GOT3 (cell line): ENCODE measurements around the gene HIBCH.
"Not testable (repeated sequence)": the region's sequence is repeated elsewhere in the genome, so short reads cannot be mapped to it uniquely, and the experiment has no call there.

Experiments used
- DNase-seq: peaks from one replicate; lab custom pipeline; 2025; ENCODE audit warnings: mixed read lengths; lab: John Stamatoyannopoulos, UW

Gene HIBCH

DNA sequence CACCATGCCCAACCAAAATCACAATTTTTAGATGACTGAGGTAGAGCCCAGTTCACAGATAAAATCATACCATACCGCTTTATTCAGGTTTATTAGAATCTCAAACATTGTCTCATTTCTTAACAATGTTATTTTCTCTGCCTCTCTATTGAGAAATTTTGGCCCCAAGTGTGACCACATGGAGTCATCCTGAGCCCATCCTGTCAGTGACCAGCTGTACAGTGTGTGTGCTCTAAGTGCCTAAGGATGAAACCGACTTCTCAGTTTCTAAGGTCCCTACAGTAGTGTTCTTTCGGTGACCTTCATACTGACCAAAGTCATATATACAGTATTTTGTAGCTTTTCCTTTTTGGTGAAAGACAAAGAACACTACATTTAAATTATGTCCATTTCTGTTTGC, 133.4 kb downstream of the HIBCH start:
- DNase-seq, result no peak

DNA sequence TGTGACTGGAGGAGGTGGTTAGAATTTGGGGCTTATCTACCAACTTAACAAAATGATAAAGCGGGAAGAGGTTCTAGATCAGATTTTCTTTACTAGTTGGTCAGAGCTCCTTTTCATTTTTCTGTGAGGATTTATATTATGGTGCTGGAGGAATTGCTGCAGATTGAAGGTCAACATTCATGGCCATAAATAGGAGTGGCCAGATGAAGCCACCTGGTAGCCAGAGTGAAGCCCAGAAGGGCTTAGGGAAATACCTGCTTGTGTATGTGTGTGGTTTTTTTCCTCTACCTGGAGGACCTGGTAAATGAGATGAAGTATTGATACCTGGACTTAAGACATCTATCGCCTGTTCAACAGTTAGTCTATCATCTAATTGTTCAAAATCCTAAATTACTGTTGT, 134.2 kb downstream of the HIBCH start:
- DNase-seq, result no peak

DNA sequence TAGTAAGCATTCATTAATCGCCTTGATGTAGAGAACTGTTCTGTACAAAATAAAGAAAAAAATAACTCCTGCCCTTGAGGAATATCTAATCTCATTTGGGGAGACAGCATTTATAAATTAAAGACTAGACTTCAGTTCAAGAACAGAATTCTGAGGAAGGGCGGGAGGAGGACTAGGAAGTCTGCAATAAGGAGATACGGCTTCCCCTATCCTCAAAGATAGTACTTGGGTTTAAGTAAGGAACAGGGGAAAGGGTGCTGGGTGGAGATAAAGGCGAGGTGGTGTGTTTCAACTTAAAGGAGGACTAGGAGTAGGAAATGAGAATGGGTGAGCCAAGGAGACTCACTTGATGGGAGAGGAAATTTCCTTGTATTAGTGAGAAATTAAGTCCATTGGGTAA, 135.2 kb downstream of the HIBCH start:
- DNase-seq, result no peak

DNA sequence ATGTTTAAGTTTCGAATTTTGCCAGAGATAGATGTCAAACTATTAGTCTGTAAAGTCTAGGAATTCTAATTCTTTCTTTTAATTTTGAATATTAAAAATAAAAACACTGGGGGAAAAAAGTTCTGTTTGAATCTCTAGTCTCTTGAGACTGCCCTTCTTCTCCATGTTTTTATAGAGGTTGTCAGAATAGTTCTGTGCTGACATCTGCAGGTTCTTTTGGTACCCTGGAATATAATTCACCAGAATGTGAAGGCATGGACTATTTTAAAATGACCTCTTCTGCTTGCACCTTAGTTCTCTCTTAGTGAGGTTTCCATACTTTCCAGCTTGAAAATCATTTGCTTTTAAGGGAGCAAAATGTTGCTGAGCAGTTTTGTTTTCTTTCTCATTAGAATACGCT, 136.1 kb downstream of the HIBCH start:
- no peak for DNase-seq

DNA sequence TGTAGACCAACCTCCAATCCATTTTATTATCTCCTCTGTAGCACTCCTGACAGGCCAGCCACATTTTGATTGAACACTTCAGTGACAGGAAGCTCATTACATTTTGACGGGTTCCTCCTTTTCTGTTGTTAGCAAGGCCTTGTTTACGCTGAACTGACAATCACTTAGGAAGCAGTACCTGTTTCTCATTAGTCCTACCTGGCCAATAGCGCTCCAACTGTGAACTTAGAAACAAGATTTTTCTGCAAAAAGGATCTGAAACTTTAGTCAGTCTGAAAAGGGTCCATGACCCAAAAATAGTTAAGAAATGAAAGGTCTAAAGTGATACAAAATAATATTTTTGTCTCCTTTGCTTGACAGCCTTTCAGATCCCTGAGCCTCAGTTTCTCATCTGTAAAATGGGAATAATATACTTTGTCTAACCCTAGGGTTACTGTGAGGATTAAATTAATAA, 137.5 kb downstream of the HIBCH start:
- no peak for DNase-seq

DNA sequence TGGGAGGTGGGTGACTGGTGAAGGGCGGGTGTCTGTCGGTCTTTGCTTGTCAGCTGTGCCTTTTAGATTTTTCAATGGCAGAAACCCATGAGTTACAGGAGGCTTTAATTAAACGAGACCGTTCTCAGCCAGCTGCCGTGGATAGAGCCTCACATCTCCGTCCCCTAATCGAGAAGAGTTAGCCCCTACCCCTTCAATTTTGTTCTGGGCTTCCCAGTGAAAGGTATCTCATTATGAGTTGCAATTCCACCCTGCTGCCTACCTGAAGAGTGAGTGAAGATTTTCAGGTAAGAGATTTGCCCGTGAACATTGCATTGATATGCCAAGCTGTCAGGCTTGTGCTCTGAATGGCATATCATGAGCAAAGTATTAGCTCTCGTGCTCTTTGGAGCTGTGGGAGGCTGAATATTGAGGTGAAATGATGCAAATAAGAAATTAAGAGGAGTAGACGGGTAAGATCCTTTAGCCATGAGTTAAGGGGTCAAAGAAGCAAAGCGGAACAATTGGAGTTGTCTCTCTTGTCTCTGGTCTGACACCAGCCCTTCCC, 138.4 kb downstream of the HIBCH start:
- DNase-seq, result no peak

DNA sequence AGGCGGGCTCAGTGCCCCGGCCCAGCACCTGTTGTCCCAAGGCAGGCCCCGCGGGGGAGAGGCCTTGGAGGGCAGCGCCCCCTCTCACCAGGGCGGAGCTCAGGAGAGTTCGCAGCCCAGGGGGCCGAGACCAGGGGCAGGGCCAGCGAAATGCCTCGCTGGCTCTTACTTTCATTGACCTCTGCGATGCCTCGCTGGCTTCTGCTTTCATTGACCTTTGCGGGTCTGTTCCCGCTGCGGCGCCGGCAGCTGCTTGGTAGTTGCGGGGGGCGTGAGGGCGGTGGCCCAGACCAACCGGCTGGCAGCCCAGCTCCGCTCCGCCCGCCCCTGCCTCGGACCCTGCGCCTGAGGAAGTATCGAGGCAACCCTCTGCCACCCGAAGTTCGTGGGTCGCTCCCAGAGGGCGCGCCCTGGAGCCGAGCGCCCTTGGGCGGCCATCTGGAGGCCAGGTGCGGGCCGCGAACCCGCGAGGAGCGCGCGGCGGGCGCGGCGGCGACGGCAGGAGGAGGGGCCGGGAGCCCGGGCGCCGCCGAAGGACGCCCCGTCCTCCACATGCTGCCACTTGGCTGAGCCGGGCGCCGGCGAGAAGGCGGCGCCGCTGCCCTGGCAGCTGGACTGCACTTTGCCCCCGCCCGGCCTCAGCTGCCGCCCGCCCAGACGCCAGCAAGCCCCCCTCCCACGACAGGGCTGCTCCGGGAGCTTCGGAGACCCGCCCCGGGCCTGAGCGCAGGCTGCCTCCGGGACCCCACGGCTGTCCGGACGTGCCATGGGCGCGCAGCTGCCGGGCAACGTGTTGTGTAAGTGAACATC, 139.1 kb downstream of the HIBCH start:
- no peak for DNase-seq

DNA sequence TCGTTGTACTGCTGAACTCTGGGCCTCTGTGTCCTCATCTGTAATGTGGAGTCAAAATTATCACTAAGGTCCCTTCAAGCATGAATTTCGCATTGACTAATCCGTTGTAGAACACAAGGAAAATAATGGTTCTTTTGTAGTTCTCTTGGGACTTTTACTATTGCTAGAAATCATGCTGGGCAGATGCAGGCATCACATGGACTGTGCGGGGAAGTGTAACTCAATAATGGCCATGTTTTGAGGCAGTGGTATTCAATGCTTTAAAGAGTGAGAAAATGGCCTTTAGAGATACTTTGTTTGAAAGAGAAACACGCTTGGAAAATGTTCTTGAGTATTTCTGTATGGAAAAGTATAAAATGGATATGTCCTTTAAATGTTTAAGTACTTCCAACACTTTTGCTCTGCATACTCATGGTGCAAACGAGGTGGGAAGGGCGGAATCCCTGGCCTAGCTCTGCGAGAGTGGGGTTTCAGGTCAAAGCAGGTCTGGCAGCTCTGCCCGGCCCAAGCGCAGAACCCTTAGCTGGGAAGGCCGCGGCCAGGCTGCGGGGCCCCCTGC, 139.8 kb downstream of the HIBCH start:
- DNase-seq, result no peak

DNA sequence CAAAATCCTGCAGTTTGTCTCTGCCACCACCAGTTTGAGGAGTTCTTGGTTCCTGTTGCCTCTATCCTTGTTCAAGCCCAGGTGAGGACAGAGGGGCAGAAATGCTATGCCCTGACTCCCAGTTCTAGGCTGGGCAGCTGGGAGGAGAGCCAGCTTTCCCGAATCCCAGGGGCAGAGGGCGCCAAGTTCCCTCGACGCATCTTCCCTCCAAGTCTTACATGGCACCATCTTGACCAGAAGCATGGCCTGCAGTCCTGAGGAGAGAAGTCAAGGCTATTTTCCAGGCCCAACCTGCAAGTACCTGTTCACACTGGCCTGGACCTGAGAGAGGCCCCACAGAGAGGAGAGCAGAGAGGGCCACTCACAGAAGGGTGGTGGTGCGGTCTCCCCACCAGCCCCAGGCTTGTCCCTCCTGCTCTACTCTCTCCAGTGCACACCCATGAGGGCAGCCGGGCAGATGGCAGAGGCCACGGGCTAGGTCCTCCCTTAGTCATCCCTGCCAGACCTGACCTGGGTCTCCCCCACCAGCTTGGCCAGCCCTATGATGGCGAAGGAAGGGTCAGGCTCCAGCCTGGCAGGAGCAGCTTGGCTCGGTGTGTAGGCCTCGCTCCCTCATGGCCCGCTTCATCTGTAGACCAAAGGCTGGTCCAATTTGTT, 141.4 kb downstream of the HIBCH start:
- DNase-seq, result no peak

DNA sequence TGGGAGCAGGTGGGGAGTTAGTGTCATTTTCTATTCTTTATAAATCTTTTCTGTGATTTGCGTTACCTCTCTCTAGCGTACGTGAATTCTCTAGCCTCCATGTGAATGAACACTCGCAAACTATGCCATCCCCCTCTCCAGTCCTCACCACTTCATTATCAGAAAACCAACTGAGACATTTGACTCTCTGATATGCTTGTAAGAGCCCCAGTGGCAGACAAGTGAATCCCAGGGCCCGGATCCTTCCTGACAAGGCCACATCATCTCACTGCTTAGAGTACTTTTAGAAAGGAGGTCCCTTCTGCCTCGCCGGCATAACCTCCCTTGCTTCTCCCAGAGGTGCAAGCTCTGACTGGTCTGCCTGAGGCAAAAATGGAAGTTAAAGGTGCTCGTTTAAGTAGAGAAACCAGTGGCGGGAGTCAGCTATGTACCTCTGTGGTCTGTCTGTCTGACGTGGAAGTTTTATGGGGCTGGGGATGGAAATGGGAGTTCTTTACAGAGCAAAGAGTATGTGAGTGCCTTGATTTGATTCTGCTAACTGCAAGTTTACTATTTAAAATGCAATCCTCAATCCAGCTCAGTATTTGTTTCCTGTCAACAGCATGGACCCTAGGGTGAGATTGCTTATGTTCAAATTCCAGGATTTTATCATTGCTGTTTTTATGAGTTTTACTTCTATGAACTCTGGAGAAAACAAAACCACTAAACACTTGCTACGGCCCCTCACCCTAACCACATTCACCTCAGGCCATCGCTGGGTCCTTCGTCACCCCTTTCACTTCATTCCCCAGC, 142.2 kb downstream of the HIBCH start:
- DNase-seq, result no peak

DNA sequence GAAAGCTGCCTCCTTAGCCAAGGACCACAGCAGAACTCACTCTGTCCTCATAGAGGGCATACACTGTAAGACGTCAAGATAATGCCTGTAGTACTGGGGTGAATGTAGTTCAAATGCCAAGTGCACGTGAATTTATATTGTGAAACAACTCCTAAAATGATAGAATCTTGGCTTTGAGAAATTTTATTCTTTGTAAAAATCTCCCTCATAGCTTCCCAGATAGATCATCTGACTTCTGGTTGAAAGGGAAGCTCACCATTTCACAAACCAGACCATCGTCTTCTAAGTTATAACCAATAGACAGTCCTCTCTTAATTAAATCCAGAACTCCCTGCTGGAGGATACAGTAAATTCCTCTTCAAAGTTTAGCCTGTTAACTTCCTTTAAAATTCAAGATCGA, 146.2 kb downstream of the HIBCH start:
- no peak for DNase-seq

DNA sequence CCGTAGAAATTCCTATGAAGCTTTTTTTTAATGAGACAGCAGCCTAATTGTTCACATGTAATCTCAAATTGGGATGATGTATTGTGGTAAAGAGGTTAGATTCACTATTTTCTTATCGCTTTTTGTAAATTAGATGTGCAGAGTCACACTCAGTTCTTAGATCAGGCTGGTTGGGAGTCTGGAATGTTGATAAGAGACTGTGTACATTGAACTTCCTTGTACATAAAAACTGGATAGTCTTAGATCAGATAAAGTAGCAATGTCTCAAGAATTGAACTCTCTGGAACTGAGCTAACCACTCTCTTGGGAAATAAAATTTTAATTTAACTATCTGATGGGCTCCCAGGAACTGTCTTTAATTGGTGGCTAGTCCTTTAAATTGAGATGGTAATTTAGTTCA, 149.0 kb downstream of the HIBCH start:
- DNase-seq, result no peak

DNA sequence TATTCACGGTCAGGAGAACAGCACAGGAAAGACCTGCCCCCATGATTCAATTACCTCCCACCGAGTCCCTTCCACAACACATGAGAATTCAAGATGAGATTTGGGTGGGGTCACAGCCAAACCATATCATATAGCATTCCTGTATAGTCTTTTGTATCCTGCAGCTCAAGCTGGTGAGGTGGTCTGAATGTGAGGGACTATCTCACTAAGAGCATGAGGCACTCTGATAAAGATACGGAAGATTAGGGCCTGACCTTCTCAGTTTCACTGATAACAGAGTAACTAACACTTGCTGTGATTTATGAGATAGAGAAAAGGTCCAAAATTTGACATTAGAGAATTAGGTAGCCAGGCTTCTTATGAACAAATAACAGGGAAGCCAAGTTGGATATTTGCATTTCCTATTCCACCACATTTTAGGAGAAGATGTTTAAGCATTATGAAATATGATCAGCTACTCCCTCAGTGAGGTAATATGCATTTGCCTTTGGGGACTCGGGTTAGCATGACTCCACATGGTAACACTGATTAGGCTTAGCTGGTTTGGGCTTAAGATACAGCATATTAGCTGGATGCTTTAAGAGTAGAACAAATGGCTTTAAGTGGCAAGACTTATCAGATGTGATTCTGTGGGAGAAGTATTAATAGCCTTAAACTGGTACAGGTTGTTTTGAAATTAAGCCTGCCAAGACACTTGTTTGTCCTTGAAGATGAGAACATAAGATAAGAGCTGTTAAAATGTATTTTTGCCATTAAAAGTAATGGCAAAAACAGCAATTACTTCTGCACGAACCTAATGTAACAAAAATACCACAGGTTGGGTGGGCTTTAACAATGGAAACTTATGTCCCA, 150.2 kb downstream of the HIBCH start:
- DNase-seq, result no peak

DNA sequence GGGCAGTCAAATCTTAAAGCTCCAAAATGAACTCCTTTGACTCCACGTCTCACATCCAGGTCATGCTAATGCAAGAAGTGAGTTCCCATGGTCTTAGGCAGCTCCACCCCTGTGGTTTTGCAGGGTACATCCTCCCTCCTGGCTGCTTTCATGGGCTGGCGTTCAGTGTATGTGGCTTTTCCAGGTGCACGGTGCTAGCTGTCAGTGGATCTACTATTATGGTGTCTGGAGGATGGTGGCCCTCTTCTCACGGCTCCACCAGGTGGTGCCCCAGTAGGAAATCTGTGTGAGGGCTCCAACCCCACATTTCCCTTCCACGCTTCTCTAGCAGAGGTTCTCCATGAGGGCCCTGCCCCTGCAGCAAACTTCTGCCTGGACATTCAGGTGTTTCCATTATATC, 151.9 kb downstream of the HIBCH start:
- DNase-seq, result no peak

DNA sequence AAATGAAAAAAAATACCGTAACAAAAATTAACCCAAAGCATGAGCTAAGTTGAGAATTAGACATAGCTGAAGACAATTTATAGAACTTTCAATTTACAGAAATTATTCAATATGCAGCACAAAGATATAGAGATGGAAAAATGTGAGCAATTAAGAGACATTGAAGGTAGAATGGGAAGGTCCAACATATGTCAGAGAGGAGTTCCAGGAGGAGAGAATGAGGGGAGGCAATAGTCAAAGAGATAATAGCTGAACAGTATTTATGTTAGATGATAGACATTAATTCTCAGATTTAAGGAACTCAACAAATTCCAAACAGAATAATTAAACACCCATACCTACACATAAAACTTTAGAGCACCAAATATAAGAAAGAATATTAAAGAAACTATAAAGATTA, 154.1 kb downstream of the HIBCH start:
- DNase-seq, result no peak

DNA sequence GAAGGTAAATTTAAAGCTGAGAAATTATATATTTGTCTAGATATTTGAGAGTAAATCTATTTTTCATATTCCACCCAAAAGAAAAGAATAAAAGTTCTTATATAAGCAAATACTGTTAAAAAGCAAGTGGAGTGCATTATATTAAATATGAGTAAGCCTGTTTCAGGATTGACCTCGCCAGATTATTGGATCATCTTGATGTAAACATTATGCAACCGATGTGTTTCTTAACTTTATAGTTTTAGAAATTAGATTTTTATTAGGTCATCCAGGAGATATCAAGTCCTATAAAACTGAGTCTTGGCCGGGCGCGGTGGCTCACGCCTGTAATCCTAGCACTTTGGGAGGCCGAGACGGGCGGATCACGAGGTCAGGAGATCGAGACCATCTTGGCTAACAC, 156.8 kb downstream of the HIBCH start:
- no peak for DNase-seq

DNA sequence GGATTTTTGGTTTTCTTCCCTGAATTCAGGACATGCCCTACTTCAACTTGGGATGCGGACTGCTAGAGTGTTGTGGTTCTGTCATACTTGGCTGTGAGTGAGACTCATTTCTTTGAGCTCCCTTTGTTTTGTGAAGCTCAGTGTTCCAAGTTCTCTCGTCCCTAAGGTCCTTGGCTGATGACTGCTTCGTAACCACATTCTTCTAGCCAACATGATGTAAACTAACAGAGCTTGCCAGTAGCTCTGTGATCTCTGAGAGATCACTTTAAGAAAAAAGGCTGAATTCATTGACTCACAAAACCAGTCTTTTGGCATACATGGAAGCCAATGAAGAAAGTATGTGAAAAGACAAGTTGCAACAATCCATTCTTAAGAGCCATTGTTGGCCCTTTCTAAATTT, 160.2 kb downstream of the HIBCH start:
- no peak for DNase-seq

DNA sequence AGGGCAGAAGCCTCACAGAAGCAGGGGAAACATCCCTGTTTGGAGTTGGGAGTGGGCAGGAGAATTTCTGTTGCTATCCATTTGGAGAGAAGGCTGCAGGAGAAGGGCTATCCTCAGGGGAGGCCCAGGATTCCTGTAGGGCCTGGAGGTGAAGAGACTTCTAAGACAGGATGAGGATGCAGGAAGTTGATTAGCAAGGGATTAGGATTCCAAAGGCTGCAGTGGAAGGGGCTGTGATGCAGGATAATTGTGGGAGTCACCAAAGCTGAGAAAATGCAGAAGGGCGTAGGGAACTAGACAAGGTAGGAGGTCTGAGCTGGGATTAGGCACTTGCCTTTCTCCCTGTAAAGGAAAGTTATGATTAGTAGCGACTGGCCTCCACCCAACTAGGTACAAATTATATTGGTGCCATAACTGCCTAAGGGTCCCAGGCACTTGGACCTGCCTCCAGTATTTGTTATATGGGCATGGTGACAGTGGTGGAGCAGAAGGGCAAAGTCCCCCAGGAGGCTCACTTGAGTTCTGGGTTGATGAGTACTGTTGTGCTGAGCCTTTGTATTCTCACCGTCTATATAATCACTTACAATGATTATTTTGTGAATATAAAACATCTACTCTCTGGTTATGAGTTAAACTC, 160.7 kb downstream of the HIBCH start:
- DNase-seq, result no peak

DNA sequence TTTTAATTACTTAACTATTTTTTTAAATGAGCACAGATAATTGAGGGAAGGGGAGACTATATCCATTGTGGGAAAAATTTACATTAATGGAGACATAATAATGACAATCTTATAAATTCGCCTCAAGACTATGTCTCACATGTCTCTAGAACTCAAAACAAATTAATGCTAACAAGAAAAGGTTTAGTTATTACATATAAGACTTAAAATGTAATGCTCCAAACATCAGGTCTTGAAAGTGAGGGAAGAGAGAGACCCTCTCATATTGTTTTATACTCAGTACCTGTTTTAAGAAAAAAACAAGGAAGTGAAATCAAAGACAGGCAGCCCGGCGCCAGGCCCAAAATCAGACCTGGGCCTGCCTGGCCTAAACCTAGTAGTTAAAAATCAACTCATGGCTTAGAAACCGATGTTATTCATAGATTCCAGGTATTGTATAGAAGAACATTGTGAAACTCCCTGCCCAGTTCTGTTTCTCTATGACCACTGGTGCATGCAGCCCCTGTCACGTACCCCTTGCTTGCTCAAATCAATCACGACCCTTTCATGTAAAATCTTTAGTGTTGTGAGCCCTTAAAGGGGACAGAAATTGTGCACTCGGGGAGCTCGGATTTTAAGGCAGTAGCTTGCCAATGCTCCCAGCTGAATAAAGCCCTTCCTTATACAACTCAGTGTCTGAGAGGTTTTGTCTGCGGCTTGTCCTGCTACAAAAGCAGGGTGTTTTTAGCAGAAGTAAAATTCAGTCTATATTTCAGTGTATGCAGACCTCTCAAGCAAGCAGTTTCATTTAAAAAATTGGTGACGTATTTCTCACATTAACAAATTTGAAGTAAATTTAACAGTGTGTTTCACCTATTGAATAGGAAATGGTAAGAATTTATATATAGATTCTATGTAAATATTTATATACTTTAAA, 161.8 kb downstream of the HIBCH start:
- DNase-seq, result not testable (repeated sequence)
